DOHH2 (cell line): ENCODE results near the gene RUNX1.

Experiments
- H3F3A ChIP-seq: fragments of 200-600 bp; sonication (generic), shearing (Covaris generic); 2 replicates; pipeline ENCODE4 v1.6.0; 2016; ENCODE audit warnings: antibody characterized with exemption, mild to moderate bottlenecking; ENCODE audit not compliant: control insufficient read depth, insufficient read depth
- H3K27ac ChIP-seq: fragments of 200-600 bp; sonication (generic); 2 replicates; pipeline ENCODE4 v1.5.1; 2014; ENCODE audit warnings: low read depth, mild to moderate bottlenecking, low read length, moderate library complexity
- H3K27me3 ChIP-seq: fragments of 200-600 bp; sonication (generic); 2 replicates; pipeline ENCODE4 v1.6.1; 2014; ENCODE audit warnings: mild to moderate bottlenecking, low read length, mixed read lengths; ENCODE audit not compliant: control insufficient read depth
- H3K36me3 ChIP-seq: fragments of 200-600 bp; sonication (generic); 2 replicates; pipeline ENCODE4 v1.6.1; 2014; ENCODE audit warnings: mild to moderate bottlenecking, low read length, moderate library complexity, mixed read lengths; ENCODE audit not compliant: control insufficient read depth
- H3K4me1 ChIP-seq: fragments of 200-600 bp; sonication (generic); 2 replicates; pipeline ENCODE4 v1.6.1; 2014; ENCODE audit warnings: mild to moderate bottlenecking, low read length, mixed read lengths; ENCODE audit not compliant: control insufficient read depth
- H3K4me2 ChIP-seq: fragments of 200-600 bp; sonication (generic); 2 replicates; pipeline ENCODE4 v1.6.0; 2014; ENCODE audit warnings: mild to moderate bottlenecking, low read length, moderate library complexity
- H3K4me3 ChIP-seq: fragments of 200-600 bp; sonication (generic); 2 replicates; pipeline ENCODE4 v1.5.1; 2014; ENCODE audit warnings: mild to moderate bottlenecking, low read length, mixed read lengths
- H3K79me2 ChIP-seq: fragments of 200-600 bp; sonication (generic); 2 replicates; pipeline ENCODE4 v1.6.1; 2014; ENCODE audit warnings: mild to moderate bottlenecking, low read length, mixed read lengths; ENCODE audit not compliant: control insufficient read depth
- H3K9me2 ChIP-seq: fragments of 200-600 bp; sonication (generic); replicated peaks from 2 replicates; pipeline ENCODE4 v1.6.1; 2014; ENCODE audit warnings: mild to moderate bottlenecking, low read length, mixed read lengths; ENCODE audit not compliant: control insufficient read depth
- H3K9me3 ChIP-seq: fragments of 200-600 bp; sonication (generic); 2 replicates; pipeline ENCODE4 v1.6.1; 2014; ENCODE audit warnings: antibody characterized with exemption, low read length, mixed read lengths; ENCODE audit not compliant: control insufficient read depth, insufficient read depth
- H4K20me1 ChIP-seq: fragments of 200-600 bp; sonication (generic); 2 replicates; pipeline ENCODE4 v1.6.0; 2014; ENCODE audit warnings: low read depth, mild to moderate bottlenecking, antibody characterized with exemption, low read length, moderate library complexity; ENCODE audit not compliant: control insufficient read depth, insufficient read depth
- CTCF ChIP-seq: fragments of 200-600 bp; sonication (generic); IDR thresholded peaks from one replicate; pipeline ENCODE4 v1.5.1; 2014; ENCODE audit warnings: antibody characterized with exemption, mild to moderate bottlenecking, low read depth, low read length; ENCODE audit not compliant: poor library complexity, severe bottlenecking
- EZH2phosphoT487 ChIP-seq: fragments of 200-600 bp; sonication (generic); IDR thresholded peaks from 2 replicates; pipeline ENCODE4 v1.6.1; 2017; ENCODE audit warnings: borderline replicate concordance, mild to moderate bottlenecking, antibody characterized with exemption, low read length, moderate library complexity, mixed read lengths

Gene RUNX1

GRCh38 chr21:34824314-34824713, 224.8 kb downstream of the RUNX1 start:
- H4K20me1 ChIP-seq, result no peaks in the 10 kb centered on the region

GRCh38 chr21:34822942-34823341, 226.2 kb downstream of the RUNX1 start:
- no peak overlapping the region for H3K4me3 ChIP-seq
- no peaks in the 10 kb centered on the region for H3K9me3 ChIP-seq
- H3K36me3 ChIP-seq, result peaks cover 69% of the 10 kb centered on the region
- H3K4me1 ChIP-seq, result no peaks in the 10 kb centered on the region
- no peaks in the 10 kb centered on the region for H4K20me1 ChIP-seq
- H3K27me3 ChIP-seq, result no peaks in the 10 kb centered on the region
- no peaks in the 10 kb centered on the region for H3F3A ChIP-seq
- H3K27ac ChIP-seq, result no peak overlapping the region
- H3K79me2 ChIP-seq, result no peaks in the 10 kb centered on the region
- no peaks in the 10 kb centered on the region for H3K9me2 ChIP-seq
- no peak for TF ChIP-seq CTCF
- no peak for TF ChIP-seq EZH2phosphoT487
- no peak overlapping the region for H3K4me2 ChIP-seq

More at GRCh38 chr21:34824314-34824713, 224.8 kb downstream of the RUNX1 start:
- Histone ChIP-seq H3K4me2 (no peak overlapping the region), H3K36me3 (peaks cover 81% of the 10 kb centered on the region), H3F3A (no peaks in the 10 kb centered on the region), H3K4me1 (no peaks in the 10 kb centered on the region), H3K27ac (no peak overlapping the region), H3K27me3 (no peaks in the 10 kb centered on the region), H3K9me2 (no peaks in the 10 kb centered on the region), H3K9me3 (no peaks in the 10 kb centered on the region), H3K4me3 (no peak overlapping the region), H3K79me2 (no peaks in the 10 kb centered on the region)
- no peak for TF ChIP-seq CTCF
- TF ChIP-seq EZH2phosphoT487, result no peak

DNA sequence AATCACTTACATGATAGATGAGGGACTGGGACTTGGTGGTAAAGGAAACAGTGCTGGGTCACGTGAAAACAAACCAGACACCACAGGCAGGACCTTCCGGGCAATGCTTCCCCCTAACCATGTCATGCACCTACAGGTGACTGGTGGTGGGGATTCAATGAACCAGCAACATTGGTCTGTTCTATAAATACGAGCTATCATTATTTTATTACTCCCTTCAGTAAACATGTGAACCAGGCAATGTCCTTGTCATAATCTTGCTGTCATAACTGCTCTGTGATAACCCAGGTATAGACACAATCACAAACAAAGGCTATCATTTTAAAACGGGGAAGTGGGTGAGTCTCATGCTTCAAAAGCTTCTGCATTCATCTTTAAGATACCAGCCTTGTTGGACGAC, 226.9 kb downstream of the RUNX1 start:
- H3K9me3 ChIP-seq, result no peaks in the 10 kb centered on the region
- H3K79me2 ChIP-seq, result no peaks in the 10 kb centered on the region
- H3K4me1 ChIP-seq, result no peaks in the 10 kb centered on the region
- TF ChIP-seq CTCF (no peak), EZH2phosphoT487 (no peak)
- H3K9me2 ChIP-seq, result no peaks in the 10 kb centered on the region
- no peak overlapping the region for H3K4me2 ChIP-seq
- H3K4me3 ChIP-seq, result no peak overlapping the region
- H3K27me3 ChIP-seq, result no peaks in the 10 kb centered on the region
- H3K27ac ChIP-seq, result no peak overlapping the region
- peaks cover 69% of the 10 kb centered on the region for H3K36me3 ChIP-seq
- H4K20me1 ChIP-seq, result no peaks in the 10 kb centered on the region
- no peaks in the 10 kb centered on the region for H3F3A ChIP-seq

GRCh38 chr21:34821717-34822116, 227.4 kb downstream of the RUNX1 start:
- Histone ChIP-seq H3K4me2 (no peak overlapping the region), H3K79me2 (no peaks in the 10 kb centered on the region), H4K20me1 (no peaks in the 10 kb centered on the region), H3K36me3 (peaks cover 69% of the 10 kb centered on the region), H3K9me2 (no peaks in the 10 kb centered on the region), H3F3A (no peaks in the 10 kb centered on the region), H3K9me3 (no peaks in the 10 kb centered on the region), H3K27ac (no peak overlapping the region), H3K4me1 (no peaks in the 10 kb centered on the region), H3K27me3 (no peaks in the 10 kb centered on the region), H3K4me3 (no peak overlapping the region)
- TF ChIP-seq EZH2phosphoT487 (no peak), CTCF (no peak)
